NCI-H2227 (cell line): ENCODE measurements around the gene IQSEC1.

Experiments
- DNase-seq: peaks from one replicate; lab custom pipeline; 2025; ENCODE audit not compliant: unreplicated experiment; lab: John Stamatoyannopoulos, UW

IQSEC1 gene

DNA sequence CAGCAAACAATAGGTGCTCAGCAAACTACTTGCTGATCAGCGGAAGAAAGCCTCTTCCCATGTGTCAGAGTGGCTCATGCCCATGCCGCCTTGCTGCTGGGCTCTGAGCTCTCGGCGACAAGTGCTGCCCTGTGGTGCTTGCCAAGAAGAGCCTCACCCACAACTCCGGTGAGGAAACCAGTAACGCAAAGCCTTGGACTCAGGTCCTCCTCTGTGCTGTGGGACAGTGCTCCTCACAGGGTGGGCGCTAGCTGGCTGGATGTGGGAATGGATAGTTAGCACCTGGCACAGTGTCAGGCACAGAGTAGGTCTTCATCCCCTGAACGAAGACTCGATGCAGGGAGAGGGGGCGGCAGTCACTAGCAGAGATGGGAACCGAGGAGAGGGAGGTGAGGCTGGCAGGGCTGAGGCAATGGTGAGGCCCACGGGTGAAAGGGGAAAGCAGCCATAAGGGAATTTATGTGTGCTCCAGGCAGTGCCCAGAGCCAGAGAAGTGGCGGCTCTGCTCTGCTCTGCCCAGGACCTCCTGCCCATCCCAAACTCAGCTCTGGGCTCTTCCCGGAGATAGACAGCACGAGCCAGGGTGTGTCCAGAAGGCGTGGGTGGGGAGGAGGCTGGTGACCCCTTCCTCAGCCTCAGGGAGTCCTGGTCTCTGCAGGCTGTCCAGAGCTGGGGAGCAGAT is 55.7 kb downstream of the IQSEC1 start:
- no peak for DNase-seq

DNA sequence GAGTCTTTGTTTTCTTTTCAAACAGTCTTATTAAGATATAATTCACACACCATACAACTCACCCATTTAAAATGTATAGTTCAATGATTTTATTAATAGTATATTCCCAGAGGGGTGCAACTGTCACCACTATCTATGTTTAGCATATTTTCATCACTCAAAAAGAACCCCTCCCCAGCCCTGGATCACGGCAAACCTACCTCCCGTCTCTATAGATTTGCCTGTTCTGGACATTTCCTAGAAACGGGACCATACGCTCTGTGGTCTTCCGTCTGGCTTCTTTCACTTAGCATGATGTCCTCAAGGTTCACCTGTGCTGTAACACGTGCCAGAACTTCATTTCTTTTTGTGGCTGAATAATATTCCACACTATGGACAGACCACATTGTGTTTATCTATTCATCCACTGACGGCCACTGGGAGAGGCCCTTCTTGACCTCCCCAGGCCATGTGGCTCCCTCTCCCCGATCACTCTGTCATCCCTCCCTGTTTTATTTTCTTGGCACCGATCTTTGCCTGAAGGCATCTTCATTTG is 56.4 kb downstream of the IQSEC1 start:
- no peak for DNase-seq

DNA sequence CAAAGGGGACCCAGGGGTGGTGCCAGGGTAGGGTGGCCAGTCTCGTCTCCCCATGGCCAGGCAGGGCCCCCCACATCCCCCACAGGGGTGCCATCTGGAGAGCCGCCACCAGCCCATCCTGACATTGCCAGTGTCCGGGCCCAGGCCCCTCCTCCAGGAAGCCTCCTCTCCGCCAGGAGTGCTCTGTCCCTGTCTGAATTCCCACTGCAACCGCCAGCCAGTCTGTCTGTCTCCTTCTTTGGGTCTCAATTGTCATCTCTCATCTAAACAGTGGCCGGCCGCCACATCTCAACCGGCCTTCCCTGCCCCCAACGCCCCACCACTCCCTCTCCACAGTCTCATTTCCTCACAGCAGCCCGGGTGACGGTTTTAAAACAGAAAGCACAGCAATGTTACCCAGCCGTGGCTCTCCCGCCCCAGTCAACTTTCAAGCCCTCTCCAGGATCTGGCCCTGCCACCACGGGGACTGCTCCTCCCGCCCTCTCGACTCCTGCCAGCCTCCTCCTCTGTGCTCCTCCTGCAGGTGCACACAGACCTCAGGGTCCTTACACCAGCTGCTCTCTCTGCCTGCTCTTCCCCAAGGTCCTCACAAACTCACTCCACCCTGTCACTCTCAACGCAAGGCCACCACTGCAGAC is 57.0 kb downstream of the IQSEC1 start:
- DNase-seq, result no peak

DNA sequence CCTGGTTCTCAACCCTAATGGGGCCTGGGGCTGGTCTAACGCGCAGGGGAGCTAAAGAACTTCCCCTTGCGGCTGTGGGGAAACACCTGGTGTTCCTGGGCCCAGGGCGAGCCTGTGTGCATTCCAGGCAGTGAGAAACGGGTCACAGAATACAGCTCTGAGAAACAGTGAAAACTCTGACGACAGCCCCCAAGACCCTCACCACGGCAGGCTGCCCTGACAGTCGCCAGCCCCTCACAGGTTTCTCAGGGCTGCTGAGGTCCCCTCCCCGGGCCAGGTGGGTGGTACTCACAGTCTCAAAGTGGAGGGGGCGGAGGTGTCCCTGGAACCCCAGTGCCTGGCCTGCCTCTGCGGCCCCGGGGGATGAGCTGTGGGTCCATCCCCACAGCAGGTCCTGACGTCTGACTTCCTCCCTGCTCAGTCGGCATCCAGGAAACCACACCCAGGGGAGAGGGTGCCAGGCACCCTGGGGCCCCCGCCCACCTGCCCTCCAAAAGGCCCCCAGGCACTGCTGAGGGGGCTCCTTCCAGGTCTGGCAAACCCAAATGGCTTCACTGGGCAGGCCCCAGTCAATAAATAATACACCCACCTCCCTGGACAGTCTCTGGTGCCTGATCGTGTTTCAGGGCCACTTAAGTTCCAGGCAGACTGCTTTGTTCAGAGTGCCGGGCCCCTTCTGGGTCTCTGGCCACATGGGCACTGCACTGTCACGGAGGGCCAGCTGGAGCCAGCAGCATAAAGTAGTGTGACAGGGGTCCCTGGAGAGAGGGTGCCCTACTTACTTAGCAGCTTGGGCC is 57.7 kb downstream of the IQSEC1 start:
- DNase-seq, result no peak

DNA sequence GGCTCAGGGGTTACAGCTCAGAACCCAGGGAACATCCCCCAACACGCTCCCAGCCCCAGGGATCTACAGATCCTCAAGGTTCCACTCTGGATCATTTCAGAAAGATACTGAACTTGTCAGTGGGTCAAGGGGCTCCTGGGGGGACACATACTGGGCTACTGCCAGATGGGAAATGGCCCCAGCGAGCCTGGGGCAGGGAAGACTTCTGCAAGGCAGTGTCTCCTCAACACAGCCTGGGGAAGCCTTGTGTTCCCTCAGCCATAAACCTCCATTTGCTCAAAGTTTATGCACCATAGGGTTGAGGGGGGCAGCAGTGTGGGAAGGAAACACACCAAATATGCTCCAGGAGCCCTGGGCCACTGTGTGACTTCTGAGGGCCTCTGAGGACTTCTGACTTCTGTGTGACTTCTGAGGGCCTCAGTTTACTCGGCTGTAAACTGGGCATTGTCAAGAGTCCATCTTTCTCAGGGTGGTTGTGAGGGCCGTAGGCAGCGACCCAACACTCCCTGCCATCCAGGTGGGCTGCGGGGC is 58.4 kb downstream of the IQSEC1 start:
- DNase-seq, result no peak

DNA sequence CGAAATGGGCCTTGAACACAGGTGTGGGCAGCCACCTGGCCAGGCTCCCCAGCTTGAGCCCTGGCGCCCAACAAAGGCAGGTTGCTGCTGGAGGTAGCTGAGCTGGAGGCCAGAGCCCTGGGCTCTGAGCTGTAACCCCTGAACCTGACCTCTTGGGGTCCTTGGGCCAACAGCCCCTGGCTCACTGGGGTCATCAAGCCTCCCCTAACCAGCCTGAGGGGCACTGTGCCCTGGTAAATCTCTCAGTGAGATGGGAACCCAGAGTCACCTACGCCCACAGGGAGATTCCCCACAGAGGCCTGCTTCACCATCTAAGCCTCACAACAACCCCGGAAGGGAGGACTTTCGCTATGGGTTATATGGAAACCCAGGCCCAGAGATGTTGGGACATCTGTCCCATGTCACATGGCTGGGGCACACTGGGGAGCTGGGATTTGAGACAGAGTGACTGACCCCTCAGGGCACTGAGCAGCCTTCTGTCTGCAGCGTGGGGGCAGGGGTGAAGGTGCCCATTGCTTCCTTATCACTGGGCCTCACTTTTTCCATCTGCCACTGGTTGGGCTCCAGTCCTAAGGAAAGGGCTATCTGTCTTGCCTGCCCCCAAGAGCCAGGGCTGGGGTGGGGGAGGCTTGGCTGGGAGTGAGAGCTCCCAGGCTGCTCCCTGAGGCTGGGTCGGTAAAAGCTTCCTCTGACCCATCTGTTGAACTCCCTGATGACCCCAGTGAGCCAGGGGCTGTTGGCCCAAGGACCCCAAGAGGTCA is 59.1 kb downstream of the IQSEC1 start:
- DNase-seq, result no peak

DNA sequence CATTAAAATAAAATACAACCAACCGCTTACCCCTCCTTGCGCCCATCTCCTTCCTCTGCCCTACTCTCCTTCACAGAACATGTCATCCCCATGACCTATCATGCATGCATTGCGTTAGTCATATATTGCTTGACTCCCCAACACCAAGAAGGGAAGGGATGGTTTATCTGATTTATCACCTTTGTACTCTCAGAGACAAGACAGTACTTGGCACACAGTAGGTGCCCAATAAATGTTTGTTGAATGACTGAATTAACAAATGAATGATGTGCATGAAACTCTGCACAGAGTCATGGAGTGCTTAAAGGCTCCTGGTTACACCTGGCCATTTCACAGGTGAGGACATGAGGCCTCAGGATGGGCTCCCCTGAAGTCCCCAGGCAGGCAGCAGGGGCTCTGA is 59.7 kb downstream of the IQSEC1 start:
- no peak for DNase-seq

DNA sequence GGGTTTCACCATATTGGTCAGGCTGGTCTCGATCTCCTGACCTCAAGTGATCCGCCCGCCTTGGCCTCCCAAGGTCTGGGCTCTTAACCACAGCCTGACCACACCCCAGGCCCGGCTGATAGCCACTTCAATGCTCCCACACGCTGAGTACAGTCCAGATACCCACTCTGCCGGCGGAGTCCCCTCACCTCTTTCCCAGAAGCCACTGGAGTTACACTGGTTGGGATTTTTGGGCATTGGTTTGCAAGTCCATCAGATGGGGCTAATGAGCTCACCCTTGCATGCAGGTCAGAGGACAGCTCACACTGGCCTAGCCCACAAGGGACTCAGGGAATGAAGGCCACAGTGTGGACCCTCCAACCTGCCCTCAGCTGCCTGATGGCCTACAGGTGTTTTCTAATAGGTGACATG is 60.1 kb downstream of the IQSEC1 start:
- no peak for DNase-seq

DNA sequence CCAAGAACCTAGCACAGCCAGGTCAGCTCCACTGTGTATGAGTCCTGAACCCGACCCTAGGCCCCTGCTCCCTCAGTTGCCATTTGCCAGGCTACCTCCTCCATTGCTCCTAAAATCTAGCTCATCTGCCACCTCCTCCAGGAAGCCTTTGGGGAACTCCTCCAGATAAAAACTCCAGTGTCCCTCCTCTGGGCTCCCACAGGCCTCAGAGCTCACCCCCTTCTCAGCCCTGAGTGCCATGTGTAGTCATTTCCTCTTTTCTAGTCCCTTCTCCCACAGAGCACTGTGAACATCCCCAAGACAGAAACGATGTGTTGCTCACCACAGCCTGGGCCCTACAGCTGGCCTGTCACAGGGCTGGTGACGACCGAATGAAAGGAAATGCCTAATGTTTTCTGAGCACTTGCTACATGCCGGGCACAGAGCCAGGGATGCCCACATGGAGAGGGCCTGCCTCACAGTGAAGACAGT is 61.0 kb downstream of the IQSEC1 start:
- no peak for DNase-seq

DNA sequence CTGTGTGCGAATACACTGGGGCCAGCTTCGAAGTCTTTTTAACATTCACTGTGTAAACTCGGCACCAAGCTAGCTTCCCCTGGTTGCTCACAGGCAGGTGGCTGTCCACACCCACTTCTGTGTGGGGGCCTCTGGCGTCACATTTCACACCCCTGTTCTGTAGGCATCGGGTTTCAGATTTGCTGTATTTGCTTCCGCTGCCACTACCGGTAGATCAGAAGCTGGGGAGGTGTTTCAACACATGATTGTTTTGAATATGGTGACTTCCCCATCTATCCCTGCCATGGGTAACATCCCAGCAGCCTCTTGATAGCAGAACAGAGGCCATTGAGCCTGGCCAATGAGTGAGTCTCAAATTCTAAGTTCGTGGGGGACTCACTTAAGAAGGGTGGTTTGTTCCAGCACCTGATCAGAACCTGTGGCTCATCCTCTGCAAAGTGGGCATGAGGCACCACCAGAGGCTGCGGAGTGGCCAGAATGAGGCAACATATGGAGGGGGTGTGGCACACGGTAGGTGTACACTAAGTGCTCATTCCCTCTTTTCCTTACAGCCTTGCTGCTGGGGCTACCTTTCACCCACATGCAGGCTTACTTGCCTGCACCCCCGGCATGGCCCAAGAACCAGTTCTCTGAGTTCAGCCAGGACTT is 61.5 kb downstream of the IQSEC1 start:
- DNase-seq, result no peak

DNA sequence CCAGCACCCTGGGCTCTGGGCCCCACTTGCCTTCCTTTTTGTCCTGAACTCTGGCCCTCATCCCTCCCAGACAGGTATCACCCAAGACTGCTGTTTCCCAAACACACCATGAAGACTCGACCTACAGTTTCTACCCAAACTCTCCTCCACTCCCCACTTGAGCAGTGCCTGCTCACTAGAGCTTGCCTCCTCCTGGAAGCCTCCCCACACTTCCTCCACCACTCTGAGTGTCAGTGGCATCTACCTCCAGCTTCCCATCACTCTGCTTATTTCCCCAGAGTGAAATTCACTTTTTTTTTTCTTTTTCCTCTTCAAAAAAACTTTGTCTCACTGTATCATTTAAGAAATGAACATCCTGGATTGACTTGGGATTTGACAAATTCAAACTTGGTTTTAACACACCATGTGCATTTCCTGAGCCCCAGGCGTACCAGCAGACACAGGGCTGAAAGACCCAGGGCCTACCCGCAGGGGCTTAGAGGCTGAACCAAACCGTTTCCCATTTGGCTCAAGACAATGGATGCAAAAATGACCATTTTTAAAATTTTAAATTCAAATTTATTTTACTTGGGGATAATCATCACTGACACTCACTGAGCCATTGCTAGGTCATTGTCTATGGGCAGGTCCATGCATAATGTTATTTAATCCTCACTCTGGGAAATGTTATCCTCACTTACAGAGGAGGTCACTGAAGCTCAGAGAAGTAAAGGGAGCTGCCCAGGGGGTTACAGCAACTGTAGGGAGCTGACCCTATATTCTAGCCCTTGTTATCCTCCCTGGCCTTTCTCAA is 62.3 kb downstream of the IQSEC1 start:
- DNase-seq, result no peak

DNA sequence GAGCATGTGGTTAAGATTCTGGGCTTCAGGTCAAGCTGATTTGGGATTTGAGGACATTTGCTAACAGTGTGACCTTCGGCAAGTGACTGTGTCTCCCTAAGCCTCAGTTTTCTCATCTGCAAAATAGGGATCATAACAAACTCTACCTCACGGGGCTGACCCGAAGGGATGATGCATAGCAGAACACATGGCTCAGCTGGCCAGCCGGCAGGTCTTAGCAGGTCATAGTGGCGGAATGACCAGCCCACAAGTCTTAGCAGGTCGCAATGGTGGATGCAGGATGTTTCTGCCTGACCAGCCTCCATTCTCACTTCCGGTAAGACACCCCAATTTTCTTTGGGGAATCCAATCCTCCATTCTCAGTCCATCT is 63.3 kb downstream of the IQSEC1 start:
- no peak for DNase-seq

DNA sequence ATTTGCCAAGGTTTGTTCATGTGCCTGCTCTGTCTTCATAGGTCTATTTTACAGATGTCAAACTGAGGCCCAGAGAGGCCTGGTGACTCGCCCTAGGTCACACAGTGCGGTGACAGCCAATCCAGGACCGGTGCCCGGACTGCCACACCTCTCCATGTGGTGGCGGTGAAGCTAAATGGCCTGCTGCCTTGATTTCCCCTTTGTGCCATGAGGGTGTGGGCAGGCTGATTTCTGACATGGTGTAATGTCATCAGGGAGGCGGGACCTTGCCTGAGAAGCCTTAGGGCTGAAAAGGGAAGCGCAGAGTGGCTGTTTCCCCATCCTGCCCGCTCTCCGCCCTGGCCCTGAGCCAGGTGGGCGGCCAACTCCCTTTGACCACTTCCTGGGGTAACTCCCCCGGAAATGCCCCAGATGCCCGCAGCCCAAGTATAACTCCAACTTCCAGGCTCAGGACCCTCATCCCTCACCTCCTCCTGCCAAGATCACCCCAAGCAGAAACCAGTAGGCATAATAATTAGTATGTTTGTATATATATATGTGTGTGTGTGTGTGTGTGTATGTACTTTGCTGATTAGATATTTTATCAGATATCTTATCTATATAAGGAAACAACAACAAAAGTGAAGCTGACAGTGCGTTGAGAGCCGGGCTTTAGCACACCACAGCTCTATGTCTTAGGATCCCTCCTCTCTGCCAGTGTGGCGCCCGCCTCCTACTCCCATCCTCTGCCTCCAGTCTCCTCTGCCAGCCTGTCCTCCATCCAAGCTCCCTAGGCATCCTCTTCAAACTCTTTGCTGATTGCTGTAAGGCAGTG is 63.9 kb downstream of the IQSEC1 start:
- no peak for DNase-seq

DNA sequence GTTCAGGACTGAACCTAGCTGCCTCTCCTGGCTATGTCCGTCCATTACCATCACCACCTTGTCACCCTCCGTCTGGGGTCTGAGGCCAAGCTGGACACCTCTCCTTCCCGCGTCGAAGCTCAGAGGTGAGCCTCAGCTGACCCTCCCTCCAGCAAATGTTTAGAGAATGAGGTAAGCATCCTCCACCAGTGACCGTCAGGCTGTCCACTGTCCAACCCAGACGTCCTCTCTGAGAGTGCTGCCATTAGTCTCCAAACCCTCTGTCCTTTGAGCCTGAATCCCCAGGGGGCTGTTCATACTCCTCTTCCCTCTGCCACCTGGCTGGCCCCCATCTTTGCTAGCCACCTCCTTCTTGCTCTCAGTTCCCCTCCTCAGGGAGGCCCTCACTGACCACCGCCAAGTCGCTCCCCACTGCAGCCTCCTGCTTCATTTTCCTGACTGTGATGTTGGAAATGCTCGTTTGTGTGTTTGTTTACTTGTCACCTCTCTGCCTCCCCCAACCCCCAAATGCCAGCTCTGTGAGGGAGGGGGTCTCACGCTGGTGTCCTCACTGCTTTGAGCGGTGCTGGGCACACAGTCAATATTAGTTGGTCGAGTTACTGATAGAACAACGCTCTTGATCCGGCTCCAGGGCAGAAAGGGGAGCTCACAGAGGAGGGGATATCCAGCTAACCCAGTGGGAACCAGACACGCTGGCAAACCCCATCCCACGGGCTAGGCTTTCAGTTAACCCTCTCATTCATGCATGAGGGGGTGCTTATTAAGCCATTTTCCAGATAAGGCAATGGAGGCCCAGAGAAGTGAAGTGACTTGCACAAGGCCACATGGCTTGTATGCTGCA is 64.9 kb downstream of the IQSEC1 start:
- no peak for DNase-seq

DNA sequence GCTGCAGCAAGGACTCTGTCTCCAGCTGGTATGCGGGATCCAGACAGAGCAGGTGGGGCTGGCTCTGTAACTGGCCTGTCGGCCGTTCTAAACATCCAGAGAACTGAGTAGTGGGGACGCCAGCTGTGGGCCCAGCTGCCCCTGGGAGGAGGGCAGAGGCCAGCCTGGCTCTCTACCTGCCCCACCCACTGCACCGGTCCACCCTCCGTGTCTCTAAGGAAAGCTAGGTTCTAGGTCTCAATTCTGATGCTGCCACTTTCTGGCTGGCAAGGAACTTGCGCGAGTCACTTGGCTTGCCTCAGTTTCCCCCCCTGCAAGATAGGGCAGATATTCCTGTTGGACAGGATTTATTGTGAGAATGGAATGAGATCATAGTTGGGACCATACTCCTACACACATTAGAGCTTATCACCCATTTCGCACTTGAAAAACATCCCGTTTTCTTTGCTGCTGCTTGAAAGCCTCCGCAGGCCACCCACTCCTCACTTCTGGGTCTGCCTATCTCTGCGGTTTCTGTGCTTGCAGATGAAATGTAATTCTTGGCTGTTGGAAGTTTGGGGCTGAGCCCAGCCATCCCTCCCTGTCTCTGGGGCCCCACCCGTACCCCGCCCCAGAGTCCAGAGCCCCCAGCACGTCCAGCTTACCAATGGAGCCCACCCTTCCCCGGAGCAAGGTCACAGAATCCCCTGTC is 65.8 kb downstream of the IQSEC1 start:
- no peak for DNase-seq

DNA sequence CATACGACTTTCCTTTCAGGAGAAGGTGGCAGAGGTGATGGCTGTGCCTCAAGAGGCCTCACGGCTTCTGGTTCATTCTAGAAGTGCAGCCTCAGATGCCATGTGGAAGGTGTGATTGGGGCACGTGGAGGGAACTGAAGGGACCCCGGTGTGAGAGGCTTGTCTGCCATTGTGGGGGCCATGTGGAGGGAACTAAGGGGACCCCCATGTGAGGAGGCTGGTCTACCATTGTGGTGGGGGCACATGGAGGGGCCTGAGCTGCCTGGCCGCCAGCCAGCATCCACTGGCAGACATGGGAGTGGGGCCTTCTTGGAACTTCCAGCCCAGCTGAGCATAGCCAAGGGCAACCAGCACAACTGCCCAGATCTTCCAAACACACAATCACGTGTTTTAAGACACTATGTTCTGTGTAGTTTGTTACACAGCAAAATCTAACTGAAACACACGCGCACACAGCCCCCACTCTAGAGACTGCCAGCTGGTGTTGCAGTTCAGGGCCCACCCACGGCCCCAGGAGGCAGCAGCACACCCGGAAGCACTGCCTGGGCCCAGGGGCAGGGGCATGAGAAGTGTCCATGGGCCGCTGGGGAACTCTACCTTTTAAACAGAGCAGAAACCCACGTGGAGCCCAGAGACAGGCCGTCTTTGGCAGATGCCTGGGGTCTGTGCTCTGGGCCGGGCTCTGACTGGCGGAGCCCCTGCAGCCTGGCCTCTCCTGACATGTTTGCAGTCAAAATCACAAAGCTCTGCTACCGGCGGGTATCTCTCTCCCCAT is 66.8 kb downstream of the IQSEC1 start:
- DNase-seq, result no peak

DNA sequence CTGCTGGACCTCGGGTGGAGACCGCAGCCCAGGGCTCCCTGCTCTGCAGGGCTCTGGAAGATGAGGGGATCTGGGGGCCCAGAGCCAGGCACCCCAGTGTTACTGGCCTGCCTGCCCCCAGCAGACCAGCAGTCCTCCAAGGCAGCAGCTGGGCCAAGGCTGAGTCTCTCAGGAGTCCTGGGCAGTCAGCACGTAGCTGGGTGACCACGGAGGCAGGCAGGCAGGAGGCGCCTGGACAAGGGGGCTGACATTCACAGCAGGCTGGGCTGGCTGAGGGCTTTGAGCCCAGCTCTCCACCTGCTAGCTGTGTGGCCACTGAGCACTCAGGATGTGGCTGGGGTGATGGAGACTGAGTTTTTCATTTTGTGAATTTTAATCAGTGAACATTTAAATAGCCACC is 67.9 kb downstream of the IQSEC1 start:
- no peak for DNase-seq
